GM10248 (cell line): ENCODE data around the gene SLC6A13.

Experiments
- CTCF ChIA-PET: fragments of 300-600 bp; sonication (Branson Sonifier 250); formaldehyde crosslinking; extraction: SDS; loops from one replicate; lab custom pipeline; 2021; ENCODE audit warnings: antibody characterized with exemption; lab: Yijun Ruan, JAX
- POLR2A ChIA-PET: fragments of 350-650 bp; sonication (Branson Sonifier 250); formaldehyde crosslinking; extraction: SDS; loops from one replicate; lab custom pipeline; 2020; ENCODE audit warnings: antibody characterized with exemption; lab: Yijun Ruan, JAX
- DNase-seq: peaks from one replicate; pipeline ENCODE4 v3.0.0; 2012; ENCODE audit errors: extremely low spot score
- CTCF ChIP-seq: IDR thresholded peaks from 2 replicates; pipeline ENCODE4 v1.5.1; 2012; ENCODE audit warnings: mild to moderate bottlenecking, low read depth; ENCODE audit errors: extremely low read depth, missing control alignments, control extremely low read depth

The SLC6A13 gene

GRCh38 chr12:232731-233614 is 29.7 kb downstream of the SLC6A13 start:
- TF ChIP-seq CTCF, result no peak
- DNase-seq, result no peak
- ChIA-PET POLR2A (no interaction called here), CTCF (interaction anchor here (0.9 to 4.9 kb wide), 2 partner anchors 10 to 14 kb away, joined by 3 to 24 read pairs; no protein-coding TSS in a partner anchor)

GRCh38 chr12:230925-231671 is 31.5 kb downstream of the SLC6A13 start:
- POLR2A ChIA-PET, result no interaction called here
- CTCF ChIA-PET, result interaction anchor here (1.0 to 4.9 kb wide), 3 partner anchors 12 to 18 kb away, joined by 3 to 24 read pairs (median 3); no protein-coding TSS in a partner anchor
- TF ChIP-seq CTCF, result no peak
- no peak for DNase-seq

- no peak for DNase-seq
- no peak for TF ChIP-seq CTCF
- ChIA-PET POLR2A (no interaction called here), CTCF (interaction anchor here (4.9 kb wide), 1 partner anchor 10 kb away, joined by 24 read pairs; no protein-coding TSS in a partner anchor)
These were observed 33.0 kb downstream of the SLC6A13 start for GRCh38 chr12:229441-230191.

- POLR2A ChIA-PET, result no interaction called here
- DNase-seq, result no peak
- TF ChIP-seq CTCF, result no peak
- CTCF ChIA-PET, result interaction anchor here (0.9 to 1.2 kb wide), 2 partner anchors 9 to 18 kb away, joined by 3 to 6 read pairs; no protein-coding TSS in a partner anchor
These were observed 33.8 kb downstream of the SLC6A13 start for GRCh38 chr12:228846-229200.

- no peak for DNase-seq
- ChIA-PET POLR2A (no interaction called here), CTCF (interaction anchor here (0.9 to 1.2 kb wide), 2 partner anchors 8 to 17 kb away, joined by 3 to 6 read pairs; no protein-coding TSS in a partner anchor)
- no peak for TF ChIP-seq CTCF
These were observed 34.5 kb downstream of the SLC6A13 start for GRCh38 chr12:227923-228845.
